ENCODE measurements around the gene HCLS1. TPM values are rescaled to one million over a fixed set of nuclear protein-coding genes. Genes with fewer than 3 reads are reported as not detected.

Gene HCLS1
- total and polyA plus RNA-seq, 2 donors (not counting 1 experiment from before 2014, with no cell fraction given): 161 to 317 TPM

GRCh38 chr3:121592856-121593702, 67.6 kb downstream of the HCLS1 start, which contains the start of gene FBXO40:
TSS of gene FBXO40 (plus strand) at chr3:121593379. CDS start at chr3:121620576, 27,197 bp downstream.
- Histone ChIP-seq H3K27me3 (replicated peaks in 1 of 4; ENCODE audit: control extremely low read depth in 1 of 4, control insufficient read depth in 3 of 4, insufficient read depth in 4 of 4, low read length in 3 of 4) (no peaks in the 10 kb centered on the region), H3K4me2 (replicated peaks; ENCODE audit: low read depth, low read length, poor library complexity, severe bottlenecking) (no peak within 1 kb of the TSS), H3K9me3 (ENCODE audit: control extremely low read depth in 1 of 3, control insufficient read depth in 2 of 3, insufficient read depth in 1 of 3, low read length in 2 of 3) (no peaks in the 10 kb centered on the region), H4K20me1 (ENCODE audit: control insufficient read depth, insufficient read depth, low read length, poor library complexity, severe bottlenecking) (no peaks in the 10 kb centered on the region), H3K36me3 (replicated peaks in 1 of 2; ENCODE audit: control extremely low read depth in 1 of 2, control insufficient read depth in 1 of 2, extremely low read depth in 1 of 2, insufficient read depth in 2 of 2, low read length in 1 of 2) (no peaks in the 10 kb centered on the region), H2AFZ (ENCODE audit: insufficient read depth, low read depth, low read length, poor library complexity, severe bottlenecking) (no peak within 1 kb of the TSS), H3K4me3 (ENCODE audit: control extremely low read depth in 1 of 5, extremely low read depth in 1 of 5, insufficient read depth in 1 of 5, low read depth in 2 of 5, low read length in 4 of 5) (no peak within 1 kb of the TSS), H3K9ac (ENCODE audit: low read length) (no peak within 1 kb of the TSS), H3K4me1 (ENCODE audit: control insufficient read depth in 2 of 2, insufficient read depth in 2 of 2, low read length in 2 of 2) (no peaks in the 10 kb centered on the region), H3K27ac (ENCODE audit: low read length in 2 of 2) (no peak within 1 kb of the TSS), H3K79me2 (ENCODE audit: control insufficient read depth, insufficient read depth, low read length) (no peaks in the 10 kb centered on the region)
- no peak for ATAC-seq (ENCODE audit: low read depth)
- H3K9me3 Mint-ChIP-seq (ENCODE audit: insufficient read depth): no peaks in the 10 kb centered on the region
- H3K4me3 Mint-ChIP-seq: no peak within 1 kb of the TSS
- peaks cover 7% of the 10 kb centered on the region for H3K4me1 Mint-ChIP-seq
- peak; percentile 11 for DNase-seq
- ChIA-PET POLR2A (no interaction called here), CTCF (no interaction called here)
- no peak within 1 kb of the TSS for H3K27ac Mint-ChIP-seq
- no peaks in the 10 kb centered on the region for H3K27me3 Mint-ChIP-seq
- 84% methylated on average over 8 of the region's 11 CpGs for whole genome bisulfite sequencing (ENCODE audit: insufficient coverage)
- TF ChIP-seq, protein P1, sequence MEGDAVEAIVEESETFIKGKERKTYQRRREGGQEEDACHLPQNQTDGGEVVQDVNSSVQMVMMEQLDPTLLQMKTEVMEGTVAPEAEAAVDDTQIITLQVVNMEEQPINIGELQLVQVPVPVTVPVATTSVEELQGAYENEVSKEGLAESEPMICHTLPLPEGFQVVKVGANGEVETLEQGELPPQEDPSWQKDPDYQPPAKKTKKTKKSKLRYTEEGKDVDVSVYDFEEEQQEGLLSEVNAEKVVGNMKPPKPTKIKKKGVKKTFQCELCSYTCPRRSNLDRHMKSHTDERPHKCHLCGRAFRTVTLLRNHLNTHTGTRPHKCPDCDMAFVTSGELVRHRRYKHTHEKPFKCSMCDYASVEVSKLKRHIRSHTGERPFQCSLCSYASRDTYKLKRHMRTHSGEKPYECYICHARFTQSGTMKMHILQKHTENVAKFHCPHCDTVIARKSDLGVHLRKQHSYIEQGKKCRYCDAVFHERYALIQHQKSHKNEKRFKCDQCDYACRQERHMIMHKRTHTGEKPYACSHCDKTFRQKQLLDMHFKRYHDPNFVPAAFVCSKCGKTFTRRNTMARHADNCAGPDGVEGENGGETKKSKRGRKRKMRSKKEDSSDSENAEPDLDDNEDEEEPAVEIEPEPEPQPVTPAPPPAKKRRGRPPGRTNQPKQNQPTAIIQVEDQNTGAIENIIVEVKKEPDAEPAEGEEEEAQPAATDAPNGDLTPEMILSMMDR (IDR thresholded peaks at IDR 0.05): no peak
- no peak for TF ChIP-seq EZH2 (IDR thresholded peaks at IDR 0.05; ENCODE audit: borderline replicate concordance, insufficient read depth, low read depth, low read length, poor library complexity, severe bottlenecking)
- intact Hi-C loops (cut with micrococcal nuclease): no loop called here

GRCh38 chr3:121584418-121584817, 76.3 kb downstream of the HCLS1 start:
- intact Hi-C loops (cut with micrococcal nuclease): no loop called here
- no peak for DNase-seq
- no peak overlapping the region for H3K4me2 ChIP-seq (replicated peaks; ENCODE audit: low read depth, low read length, poor library complexity, severe bottlenecking)
- no peak for TF ChIP-seq EZH2 (IDR thresholded peaks at IDR 0.05; ENCODE audit: borderline replicate concordance, insufficient read depth, low read depth, low read length, poor library complexity, severe bottlenecking)
- TF ChIP-seq, protein P1 (IDR thresholded peaks at IDR 0.05): no peak
- Mint-ChIP-seq H3K27me3 (peaks cover 31% of the 10 kb centered on the region), H3K9me3 (ENCODE audit: insufficient read depth) (no peaks in the 10 kb centered on the region), H3K27ac (no peak overlapping the region), H3K4me1 (no peaks in the 10 kb centered on the region), H3K4me3 (no peak overlapping the region)
- H3K36me3 ChIP-seq (replicated peaks in 1 of 2; ENCODE audit: control extremely low read depth in 1 of 2, control insufficient read depth in 1 of 2, extremely low read depth in 1 of 2, insufficient read depth in 2 of 2, low read length in 1 of 2): no peaks in the 10 kb centered on the region
- H3K9ac ChIP-seq (ENCODE audit: low read length): no peak overlapping the region
- POLR2A ChIA-PET: no interaction called here
- H4K20me1 ChIP-seq (ENCODE audit: control insufficient read depth, insufficient read depth, low read length, poor library complexity, severe bottlenecking): no peaks in the 10 kb centered on the region
- H3K9me3 ChIP-seq (ENCODE audit: control extremely low read depth in 1 of 3, control insufficient read depth in 2 of 3, insufficient read depth in 1 of 3, low read length in 2 of 3): no peaks in the 10 kb centered on the region
- H3K4me1 ChIP-seq (ENCODE audit: control insufficient read depth in 2 of 2, insufficient read depth in 2 of 2, low read length in 2 of 2): no peaks in the 10 kb centered on the region
- ATAC-seq (ENCODE audit: low read depth): no peak
- CTCF ChIA-PET: no interaction called here
- H3K4me3 ChIP-seq (ENCODE audit: control extremely low read depth in 1 of 5, extremely low read depth in 1 of 5, insufficient read depth in 1 of 5, low read depth in 2 of 5, low read length in 4 of 5): no peak overlapping the region
- no peak overlapping the region for H3K27ac ChIP-seq (ENCODE audit: low read length in 2 of 2)
- WGBS (ENCODE audit: insufficient coverage): no CpG with 5 or more reads among the region's 1 CpG
- H3K79me2 ChIP-seq (ENCODE audit: control insufficient read depth, insufficient read depth, low read length): no peaks in the 10 kb centered on the region
- H3K27me3 ChIP-seq (replicated peaks in 1 of 4; ENCODE audit: control extremely low read depth in 1 of 4, control insufficient read depth in 3 of 4, insufficient read depth in 4 of 4, low read length in 3 of 4): peaks cover 0 to 6% (median 4%) of the 10 kb centered on the region in 4 experiments
- no peak overlapping the region for H2AFZ ChIP-seq (ENCODE audit: insufficient read depth, low read depth, low read length, poor library complexity, severe bottlenecking)

Measured in B cell (primary cell).